ENCODE results near the gene SYNE3. TPM values are rescaled to one million over a fixed set of nuclear protein-coding genes. Genes with fewer than 3 reads are reported as not detected.

Gene SYNE3
- total and polyA plus RNA-seq, 4 experiments from 2014 or later: 4.3 to 52.2 (median 28.3) TPM

GRCh38 chr14:95487669-95488084, 28.8 kb downstream of the SYNE3 start:
- no peak for DNase-seq
- Histone ChIP-seq H3K27ac (ENCODE audit: low read depth, low read length) (no peak overlapping the region), H3K27me3 (ENCODE audit: insufficient read depth, low read length) (no peaks in the 10 kb centered on the region), H3K4me3 (ENCODE audit: low read length in 2 of 2) (no peak overlapping the region), H3K4me1 (ENCODE audit: insufficient read depth, low read length) (peaks cover 36% of the 10 kb centered on the region), H3K9me3 (ENCODE audit: control insufficient read depth in 1 of 2, low read length in 2 of 2) (no peaks in the 10 kb centered on the region), H3K36me3 (ENCODE audit: insufficient read depth, low read length) (no peaks in the 10 kb centered on the region)
- Mint-ChIP-seq H3K9me3 (peaks cover 0 to 2% (median 0%) of the 10 kb centered on the region in 8 donors), H3K27ac (peak overlapping the region in 6 of 7 donors; percentile 32 to 85 (median 81)), H3K36me3 (peaks cover 10 to 15% of the 10 kb centered on the region in 2 donors), H3K4me3 (no peak overlapping the region), H3K4me1 (peaks cover 32 to 72% (median 59%) of the 10 kb centered on the region in 4 donors), H3K27me3 (no peaks in the 10 kb centered on the region)
- intact Hi-C loops (cut with micrococcal nuclease): no loop called here
- POLR2A ChIA-PET (ENCODE audit: partially characterized antibody): interaction anchor here (1.1 kb wide), 1 partner anchor 46 kb away, joined by 3 read pairs; no protein-coding TSS in a partner anchor
- CTCF ChIA-PET (ENCODE audit: partially characterized antibody): interaction anchor here (1.1 to 3.2 kb wide), 5 partner anchors 9 to 72 kb away, joined by 3 to 15 read pairs (median 4); no protein-coding TSS in a partner anchor

GRCh38 chr14:95486875-95487668, 29.4 kb downstream of the SYNE3 start:
- Histone ChIP-seq H3K9me3 (ENCODE audit: control insufficient read depth in 1 of 2, low read length in 2 of 2) (no peaks in the 10 kb centered on the region), H3K36me3 (ENCODE audit: insufficient read depth, low read length) (no peaks in the 10 kb centered on the region), H3K27ac (ENCODE audit: low read depth, low read length) (no peak overlapping the region), H3K4me1 (ENCODE audit: insufficient read depth, low read length) (peaks cover 36% of the 10 kb centered on the region), H3K4me3 (ENCODE audit: low read length in 2 of 2) (no peak overlapping the region), H3K27me3 (ENCODE audit: insufficient read depth, low read length) (no peaks in the 10 kb centered on the region)
- Mint-ChIP-seq H3K9me3 (no peaks in the 10 kb centered on the region), H3K36me3 (peaks cover 4 to 12% of the 10 kb centered on the region in 2 donors), H3K4me3 (no peak overlapping the region), H3K27me3 (no peaks in the 10 kb centered on the region), H3K27ac (peak overlapping the region; percentile 79 to 88 (median 85)), H3K4me1 (peaks cover 32 to 74% (median 59%) of the 10 kb centered on the region in 4 donors)
- ChIA-PET CTCF (ENCODE audit: partially characterized antibody) (interaction anchor here (1.1 to 3.2 kb wide), 5 partner anchors 9 to 73 kb away, joined by 3 to 15 read pairs (median 4); no protein-coding TSS in a partner anchor), POLR2A (ENCODE audit: partially characterized antibody) (interaction anchor here (0.6 to 1.1 kb wide), 2 partner anchors 18 to 47 kb away, joined by 3 read pairs; no protein-coding TSS in a partner anchor)
- intact Hi-C loops (cut with micrococcal nuclease): no loop called here
- no peak for DNase-seq

- Histone ChIP-seq H3K4me1 (ENCODE audit: insufficient read depth, low read length) (peaks cover 44% of the 10 kb centered on the region), H3K27me3 (ENCODE audit: insufficient read depth, low read length) (no peaks in the 10 kb centered on the region), H3K36me3 (ENCODE audit: insufficient read depth, low read length) (no peaks in the 10 kb centered on the region), H3K27ac (ENCODE audit: low read depth, low read length) (peak overlapping the region; percentile 8), H3K4me3 (ENCODE audit: low read length in 2 of 2) (no peak overlapping the region), H3K9me3 (ENCODE audit: control insufficient read depth in 1 of 2, low read length in 2 of 2) (no peaks in the 10 kb centered on the region)
- peaks cover 33 to 80% (median 62%) of the 10 kb centered on the region in 4 donors for H3K4me1 Mint-ChIP-seq
- no peak for DNase-seq
- H3K4me3 Mint-ChIP-seq: peak overlapping the region in 2 of 8 donors; percentile 8 to 32
- H3K9me3 Mint-ChIP-seq: no peaks in the 10 kb centered on the region
- POLR2A ChIA-PET (ENCODE audit: partially characterized antibody): no interaction called here
- intact Hi-C loops (cut with micrococcal nuclease): no loop called here
- CTCF ChIA-PET (ENCODE audit: partially characterized antibody): interaction anchor here (0.8 to 1.2 kb wide), 2 partner anchors 11 to 43 kb away, joined by 3 to 4 read pairs; no protein-coding TSS in a partner anchor
- no peaks in the 10 kb centered on the region for H3K27me3 Mint-ChIP-seq
- peak overlapping the region; percentile 12 to 88 (median 68) for H3K27ac Mint-ChIP-seq
- peaks cover 0 to 10% of the 10 kb centered on the region in 2 donors for H3K36me3 Mint-ChIP-seq
Observed at GRCh38 chr14:95485222-95485819, 31.1 kb downstream of the SYNE3 start.

GRCh38 chr14:95484296-95484695, 32.2 kb downstream of the SYNE3 start:
- H3K4me1 Mint-ChIP-seq: peaks cover 43 to 81% (median 69%) of the 10 kb centered on the region in 4 donors
- Histone ChIP-seq H3K4me3 (ENCODE audit: low read length in 2 of 2) (no peak overlapping the region), H3K4me1 (ENCODE audit: insufficient read depth, low read length) (peaks cover 46% of the 10 kb centered on the region), H3K9me3 (ENCODE audit: control insufficient read depth in 1 of 2, low read length in 2 of 2) (no peaks in the 10 kb centered on the region), H3K36me3 (ENCODE audit: insufficient read depth, low read length) (no peaks in the 10 kb centered on the region), H3K27ac (ENCODE audit: low read depth, low read length) (no peak overlapping the region), H3K27me3 (ENCODE audit: insufficient read depth, low read length) (no peaks in the 10 kb centered on the region)
- peak overlapping the region in 6 of 7 donors; percentile 22 to 86 (median 64) for H3K27ac Mint-ChIP-seq
- intact Hi-C loops (cut with micrococcal nuclease): no loop called here
- CTCF ChIA-PET (ENCODE audit: partially characterized antibody): interaction anchor here (1.1 kb wide), 1 partner anchor 53 kb away, joined by 3 read pairs; no protein-coding TSS in a partner anchor
- H3K36me3 Mint-ChIP-seq: peaks cover 0 to 15% of the 10 kb centered on the region in 2 donors
- H3K27me3 Mint-ChIP-seq: no peaks in the 10 kb centered on the region
- no peak for DNase-seq
- POLR2A ChIA-PET (ENCODE audit: partially characterized antibody): no interaction called here
- H3K4me3 Mint-ChIP-seq: no peak overlapping the region
- H3K9me3 Mint-ChIP-seq: no peaks in the 10 kb centered on the region

GRCh38 chr14:95483309-95484165, 32.9 kb downstream of the SYNE3 start:
- CTCF ChIA-PET (ENCODE audit: partially characterized antibody): interaction anchor here (0.9 to 1.1 kb wide), 3 partner anchors 9 to 53 kb away, joined by 3 to 4 read pairs (median 3); no protein-coding TSS in a partner anchor
- Mint-ChIP-seq H3K4me1 (peaks cover 42 to 82% (median 67%) of the 10 kb centered on the region in 4 donors), H3K4me3 (peak overlapping the region in 1 of 8 donors; percentile 55), H3K27ac (peak overlapping the region; percentile 38 to 88 (median 82)), H3K27me3 (no peaks in the 10 kb centered on the region), H3K9me3 (no peaks in the 10 kb centered on the region), H3K36me3 (peaks cover under 1 to 15% of the 10 kb centered on the region in 2 donors)
- no peak overlapping the region for H3K4me3 ChIP-seq (ENCODE audit: low read length in 2 of 2)
- no peaks in the 10 kb centered on the region for H3K27me3 ChIP-seq (ENCODE audit: insufficient read depth, low read length)
- peaks cover 52% of the 10 kb centered on the region for H3K4me1 ChIP-seq (ENCODE audit: insufficient read depth, low read length)
- H3K9me3 ChIP-seq (ENCODE audit: control insufficient read depth in 1 of 2, low read length in 2 of 2): no peaks in the 10 kb centered on the region
- no peak for DNase-seq
- no peaks in the 10 kb centered on the region for H3K36me3 ChIP-seq (ENCODE audit: insufficient read depth, low read length)
- intact Hi-C loops (cut with micrococcal nuclease): no loop called here
- H3K27ac ChIP-seq (ENCODE audit: low read depth, low read length): no peak overlapping the region
- POLR2A ChIA-PET (ENCODE audit: partially characterized antibody): interaction anchor here (0.8 kb wide), 1 partner anchor 11 kb away, joined by 3 read pairs; no protein-coding TSS in a partner anchor

- Histone ChIP-seq H3K27ac (ENCODE audit: low read depth, low read length) (no peak overlapping the region), H3K9me3 (ENCODE audit: control insufficient read depth in 1 of 2, low read length in 2 of 2) (no peaks in the 10 kb centered on the region), H3K36me3 (ENCODE audit: insufficient read depth, low read length) (no peaks in the 10 kb centered on the region), H3K4me1 (ENCODE audit: insufficient read depth, low read length) (peaks cover 51% of the 10 kb centered on the region), H3K4me3 (ENCODE audit: low read length in 2 of 2) (no peak overlapping the region), H3K27me3 (ENCODE audit: insufficient read depth, low read length) (no peaks in the 10 kb centered on the region)
- CTCF ChIA-PET (ENCODE audit: partially characterized antibody): interaction anchor here (0.9 to 1.3 kb wide), 3 partner anchors 9 to 40 kb away, joined by 3 to 4 read pairs (median 3); no protein-coding TSS in a partner anchor
- H3K4me1 Mint-ChIP-seq: peaks cover 41 to 83% (median 65%) of the 10 kb centered on the region in 4 donors
- no peak overlapping the region for H3K4me3 Mint-ChIP-seq
- no peak for DNase-seq
- intact Hi-C loops (cut with micrococcal nuclease): no loop called here
- POLR2A ChIA-PET (ENCODE audit: partially characterized antibody): interaction anchor here (0.8 kb wide), 1 partner anchor 10 kb away, joined by 3 read pairs; no protein-coding TSS in a partner anchor
- no peaks in the 10 kb centered on the region for H3K27me3 Mint-ChIP-seq
- H3K27ac Mint-ChIP-seq: peak overlapping the region; percentile 42 to 88 (median 82)
- H3K36me3 Mint-ChIP-seq: peaks cover 5 to 16% of the 10 kb centered on the region in 2 donors
- no peaks in the 10 kb centered on the region for H3K9me3 Mint-ChIP-seq
Observed at GRCh38 chr14:95482627-95483308, 33.7 kb downstream of the SYNE3 start.
